ENCODE data around the gene UGT8.
"Not testable (repeated sequence)": the region's sequence is repeated elsewhere in the genome, so short reads cannot be mapped to it uniquely, and the experiment has no call there.

Gene UGT8

GRCh38 chr4:114654592-114654991 lies 56.0 kb downstream of the UGT8 start:
- TF ChIP-seq CTCF (conservative IDR thresholded peaks at IDR 0.05) = peak; percentile 46

DNA sequence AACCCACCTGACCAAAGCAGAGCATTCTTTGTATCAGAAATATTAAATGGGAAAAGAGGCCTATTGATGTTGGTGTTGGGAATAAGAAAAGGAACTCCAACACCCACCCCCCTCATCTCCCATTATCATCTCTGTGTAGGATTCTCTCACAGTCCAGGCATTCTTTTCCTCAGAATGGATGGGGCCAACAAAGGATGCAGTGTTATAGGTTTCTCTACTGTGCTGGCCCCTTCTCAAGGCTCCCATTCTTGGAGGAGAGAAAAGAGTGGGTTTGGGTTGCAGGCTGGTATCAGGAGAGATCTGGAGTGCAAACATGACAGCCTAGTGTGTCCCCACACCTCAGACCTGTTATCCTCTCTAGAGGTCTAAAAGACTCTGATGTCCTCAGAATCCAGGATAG lies 59.6 kb downstream of the UGT8 start:
- no peak for TF ChIP-seq CTCF (conservative IDR thresholded peaks at IDR 0.05)
- no peak overlapping the region for H3K27ac ChIP-seq

More at GRCh38 chr4:114654592-114654991, 56.0 kb downstream of the UGT8 start:
- no peak overlapping the region for H3K27ac ChIP-seq

DNA sequence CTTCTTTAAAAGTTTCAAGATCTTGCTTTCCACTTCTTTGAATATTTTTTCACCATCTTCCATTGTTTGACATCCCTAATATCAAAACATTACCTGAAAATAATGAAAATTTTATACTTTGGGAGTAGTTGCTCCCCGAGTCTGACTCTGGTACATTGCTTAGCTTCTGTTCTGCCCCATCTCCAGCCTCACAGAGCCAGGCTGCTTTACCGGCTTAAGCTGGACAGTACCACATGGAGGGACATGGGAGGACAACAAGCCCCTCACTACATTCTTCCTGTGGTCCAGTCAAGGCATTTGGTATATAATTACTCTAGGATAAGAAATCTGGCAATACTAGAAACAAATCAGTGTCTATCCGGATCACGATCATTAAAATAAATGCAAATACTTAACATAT lies 60.2 kb downstream of the UGT8 start:
- H3K27ac ChIP-seq = no peak overlapping the region
- TF ChIP-seq CTCF (conservative IDR thresholded peaks at IDR 0.05) = no peak

DNA sequence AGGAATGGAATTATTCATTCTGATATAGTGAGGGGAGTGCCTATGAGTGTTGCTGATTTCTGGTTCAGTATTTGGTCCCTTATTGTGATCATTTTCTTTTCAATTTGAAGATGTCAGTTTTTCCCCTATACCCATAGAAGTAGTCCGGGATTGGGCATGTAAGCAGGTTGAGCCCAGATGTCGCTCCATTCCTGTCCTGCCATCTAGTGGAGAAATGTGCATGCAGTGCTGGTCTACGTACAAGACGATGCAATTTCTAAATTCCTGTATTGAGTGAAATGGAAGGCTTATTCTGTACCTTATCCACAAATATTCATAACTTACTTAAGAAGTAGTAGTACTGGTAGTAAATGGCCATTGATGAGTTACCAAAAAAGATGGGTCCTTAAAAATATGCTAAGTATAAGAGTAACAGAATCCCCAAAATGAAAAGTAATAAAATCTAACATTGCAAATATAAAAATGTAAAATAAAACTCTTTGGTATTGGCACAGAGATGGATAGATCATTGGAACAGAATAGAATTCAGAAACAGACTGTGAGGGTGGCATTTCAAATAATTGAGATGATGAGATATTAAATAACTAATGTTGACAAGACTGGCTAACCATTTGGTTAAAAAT lies 60.9 kb downstream of the UGT8 start:
- peak; percentile 97 for TF ChIP-seq CTCF (conservative IDR thresholded peaks at IDR 0.05)
- H3K27ac ChIP-seq = no peak overlapping the region

DNA sequence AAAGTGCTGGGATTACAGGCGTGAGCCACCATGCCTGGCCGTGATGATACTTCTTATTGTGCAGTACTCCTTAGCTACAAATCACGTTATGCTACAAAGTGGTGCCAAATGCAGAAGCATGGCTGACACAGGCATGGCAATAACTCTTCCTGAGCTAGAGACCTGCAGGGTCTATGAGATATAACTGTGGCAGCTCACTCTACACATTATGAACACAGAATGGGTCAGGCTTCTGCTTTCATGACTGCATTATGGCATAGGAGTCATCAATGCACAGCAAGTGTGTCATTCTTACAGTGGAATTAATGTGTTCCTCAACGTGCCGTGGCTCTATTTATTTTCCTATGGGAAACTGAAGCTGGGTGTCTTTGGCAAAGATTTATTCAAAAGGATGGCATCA lies 64.5 kb downstream of the UGT8 start:
- H3K27ac ChIP-seq = no peak overlapping the region
- TF ChIP-seq CTCF (conservative IDR thresholded peaks at IDR 0.05) = no peak

- H3K27ac ChIP-seq = no peak overlapping the region
- no peak for TF ChIP-seq CTCF (conservative IDR thresholded peaks at IDR 0.05)
Measured at GRCh38 chr4:114668577-114668976, 70.0 kb downstream of the UGT8 start.

- H3K27ac ChIP-seq = not testable (repeated sequence)
Measured at GRCh38 chr4:114670733-114671132, 72.1 kb downstream of the UGT8 start.

DNA sequence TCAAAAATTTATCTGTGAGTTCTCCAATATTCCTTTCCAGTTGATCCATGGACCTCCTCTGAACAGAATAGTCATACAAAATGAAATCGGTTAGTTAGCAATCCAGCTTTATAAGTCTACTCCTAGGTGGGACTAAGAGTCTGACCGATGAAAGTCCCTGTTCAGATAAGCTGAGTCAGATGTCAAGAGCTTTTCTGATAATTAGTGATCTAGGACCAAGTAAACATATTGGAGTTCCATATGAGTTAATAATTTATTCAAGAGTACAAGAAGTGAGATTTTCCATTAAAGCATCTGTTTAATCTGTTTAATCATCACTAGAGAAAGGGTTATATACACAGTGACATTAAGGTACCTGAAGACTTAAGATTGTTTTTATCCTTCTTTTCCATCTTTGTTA lies 74.7 kb downstream of the UGT8 start:
- no peak for TF ChIP-seq CTCF (conservative IDR thresholded peaks at IDR 0.05)
- H3K27ac ChIP-seq = no peak overlapping the region
